ENCODE results near the gene C20orf144.
"Not testable (repeated sequence)": the region's sequence is repeated elsewhere in the genome, so short reads cannot be mapped to it uniquely, and the experiment has no call there.

C20orf144 gene

DNA sequence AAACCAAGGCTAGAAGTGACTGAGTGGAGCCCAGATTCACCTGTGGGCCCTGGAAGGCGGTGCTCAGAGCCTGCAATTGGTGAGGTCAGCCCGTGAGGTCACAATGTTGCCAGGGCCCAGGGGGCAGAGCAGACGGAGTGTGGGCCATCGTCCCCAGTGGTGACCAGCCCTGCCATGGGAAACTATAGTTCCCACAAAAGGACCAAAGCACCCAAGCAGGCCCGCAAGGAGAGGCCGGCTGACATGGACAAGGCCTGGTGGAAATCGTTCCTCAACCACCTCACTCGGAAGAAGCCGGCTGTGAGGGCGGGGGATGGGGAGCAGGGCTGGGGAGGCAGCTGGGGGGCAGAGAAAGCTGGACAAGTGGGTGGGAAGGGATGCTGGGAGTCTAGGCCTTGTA lies at the start of gene C20orf144:
C20orf144 (plus strand) TSS at position 156 of the 400 bp plus-strand sequence; CDS start at position 175, 19 bp downstream.
- DNase-seq (ENCODE audit: low spot score): no peak

DNA sequence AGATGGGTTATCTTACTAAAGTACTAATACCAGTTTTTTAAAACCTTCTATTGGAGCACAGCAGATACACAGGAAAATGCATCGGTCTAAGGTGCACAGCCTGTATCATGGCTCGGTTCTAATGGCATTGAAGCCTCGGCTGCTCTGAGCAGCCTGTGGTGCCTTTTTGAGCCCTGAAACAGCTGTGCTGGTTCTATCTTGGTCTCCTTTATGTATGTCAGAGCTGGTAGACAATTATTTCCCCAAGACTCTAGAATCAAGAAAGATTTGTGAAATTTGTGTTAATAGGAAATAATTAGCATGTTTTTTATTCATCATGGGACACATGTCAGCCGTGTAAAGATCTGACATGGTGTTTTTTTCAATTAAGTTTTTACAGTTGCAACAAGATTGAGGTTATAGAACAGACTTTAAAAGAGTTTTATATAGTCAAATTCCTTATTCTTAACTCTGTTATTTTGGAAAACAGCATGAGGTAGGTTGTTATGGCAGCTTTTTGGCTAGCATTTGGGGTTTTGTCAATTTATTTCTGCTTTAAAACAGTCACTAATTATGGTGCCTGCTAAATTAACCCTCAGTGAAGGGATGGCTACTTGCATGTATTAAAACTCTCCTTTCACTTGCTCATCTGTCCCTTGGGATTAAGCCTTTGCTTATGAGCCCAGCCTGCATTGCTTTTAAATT lies 40.3 kb upstream of the C20orf144 start:
- DNase-seq (ENCODE audit: low spot score): no peak

- DNase-seq (ENCODE audit: low spot score): no peak
Observed at GRCh38 chr20:33622705-33623365, 39.3 kb upstream of the C20orf144 start.

DNA sequence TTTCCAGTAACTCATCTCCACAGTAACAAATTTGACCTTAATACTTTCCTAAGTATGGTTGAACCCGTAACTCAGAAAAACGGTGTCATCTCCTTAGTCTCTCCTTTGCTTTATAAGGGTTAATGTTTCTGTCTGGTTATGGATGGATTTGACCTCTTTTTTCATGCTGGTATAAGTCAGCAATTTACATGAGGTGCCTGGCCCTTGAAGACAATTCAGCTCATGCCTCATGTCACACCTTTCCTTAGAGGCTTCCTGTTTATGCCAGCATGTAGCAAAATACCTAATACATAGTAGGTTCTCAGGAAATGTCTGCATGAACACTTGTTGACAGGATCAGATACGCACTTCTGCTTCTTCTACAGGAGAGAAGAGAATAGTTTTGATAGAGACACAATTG lies 37.7 kb upstream of the C20orf144 start:
- no peak for DNase-seq (ENCODE audit: low spot score)

DNA sequence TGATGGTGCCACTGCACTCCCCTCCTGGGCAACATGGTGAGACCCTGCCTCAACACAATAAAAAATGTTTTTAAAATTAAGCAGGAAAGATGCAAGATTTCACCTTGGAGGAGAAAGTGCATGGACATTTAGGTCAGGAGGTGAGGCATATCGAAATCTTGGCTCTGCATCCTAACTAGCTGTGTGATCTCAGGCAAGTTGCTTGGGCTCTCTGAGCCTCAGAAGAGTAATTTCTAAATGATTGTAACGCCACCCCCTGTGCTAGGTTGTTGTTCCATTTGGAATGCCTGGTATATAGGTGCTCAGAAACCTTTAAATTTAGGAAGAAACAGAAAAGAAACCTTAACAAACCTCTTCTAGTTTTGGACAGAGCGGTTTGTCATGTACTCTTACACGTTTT lies 35.9 kb upstream of the C20orf144 start:
- DNase-seq (ENCODE audit: low spot score): no peak

DNA sequence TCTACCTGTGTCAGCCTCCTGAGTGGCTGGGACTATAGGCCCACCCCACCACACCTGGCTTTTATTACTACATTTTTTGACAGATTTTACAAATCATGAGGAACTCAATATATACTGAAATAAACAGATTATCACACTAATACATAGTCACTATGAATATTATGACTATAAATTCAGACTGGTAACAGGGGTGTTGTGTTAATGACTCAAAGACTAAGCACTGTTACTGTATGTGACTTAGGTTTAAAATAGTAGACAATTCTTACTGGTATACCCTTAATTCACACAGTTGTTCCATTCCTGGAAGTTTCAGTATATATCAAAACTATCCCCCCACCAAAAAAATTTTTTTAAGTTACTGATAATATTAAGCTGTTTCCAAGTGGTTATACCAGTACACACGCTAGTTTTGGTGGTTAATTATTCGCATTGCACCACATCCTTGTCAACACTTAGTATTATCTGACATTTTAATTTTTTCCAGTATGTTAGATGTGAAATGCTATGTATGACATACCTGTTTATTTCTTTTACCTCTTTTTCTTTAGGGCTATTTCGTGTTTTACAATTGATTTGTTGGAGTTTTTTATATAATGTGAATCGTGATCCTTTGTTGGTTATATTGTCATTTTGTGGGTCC lies 34.4 kb upstream of the C20orf144 start:
- DNase-seq (ENCODE audit: low spot score): no peak

DNA sequence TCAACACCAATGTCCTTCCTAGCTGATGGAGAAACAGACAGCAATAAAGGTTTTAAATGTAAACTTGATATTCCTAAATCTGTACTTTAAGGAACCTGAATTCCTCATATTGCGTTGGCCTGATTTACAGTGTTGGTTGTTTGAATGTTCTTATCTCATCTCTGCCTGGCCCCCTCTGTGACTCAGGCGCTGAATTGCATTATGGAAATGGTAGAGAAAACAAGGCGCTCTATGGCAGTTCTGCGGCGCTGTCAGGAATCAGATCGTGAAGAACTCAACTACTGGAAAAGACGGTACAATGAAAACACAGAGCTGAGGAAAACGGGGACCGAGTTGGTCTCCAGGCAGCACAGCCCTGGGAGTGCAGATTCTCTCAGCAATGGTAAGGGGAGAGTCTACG lies 32.6 kb upstream of the C20orf144 start:
- no peak for DNase-seq (ENCODE audit: low spot score)

GRCh38 chr20:33629979-33630378 lies 32.1 kb upstream of the C20orf144 start:
- DNase-seq (ENCODE audit: low spot score): no peak

- DNase-seq (ENCODE audit: low spot score): no peak
Observed at GRCh38 chr20:33630507-33630906, 31.6 kb upstream of the C20orf144 start.

- not testable (repeated sequence) for DNase-seq (ENCODE audit: low spot score)
Observed at GRCh38 chr20:33631910-33632309, 30.2 kb upstream of the C20orf144 start.

- DNase-seq (ENCODE audit: low spot score): no peak
Observed at GRCh38 chr20:33635341-33635740, 26.8 kb upstream of the C20orf144 start.

DNA sequence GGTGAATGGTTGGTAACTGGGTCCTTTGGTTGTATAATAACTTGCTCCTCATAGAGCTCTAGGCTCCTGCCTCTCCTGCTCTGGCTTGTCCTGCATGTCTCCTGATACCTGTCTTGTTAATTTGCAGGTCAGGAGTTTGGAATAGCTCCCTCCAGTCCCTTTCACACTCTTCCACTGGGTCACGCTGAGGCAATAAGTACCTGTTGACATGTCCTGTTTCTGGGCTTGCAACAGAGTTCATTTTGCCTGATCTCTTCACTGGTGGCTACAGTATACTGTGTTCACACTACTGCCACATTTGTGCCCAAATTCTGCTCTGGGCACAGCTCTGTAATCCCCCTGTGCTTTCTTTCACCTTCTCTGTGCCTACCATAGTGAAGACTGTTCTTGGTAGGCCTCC lies 25.4 kb upstream of the C20orf144 start:
- no peak for DNase-seq (ENCODE audit: low spot score)

DNA sequence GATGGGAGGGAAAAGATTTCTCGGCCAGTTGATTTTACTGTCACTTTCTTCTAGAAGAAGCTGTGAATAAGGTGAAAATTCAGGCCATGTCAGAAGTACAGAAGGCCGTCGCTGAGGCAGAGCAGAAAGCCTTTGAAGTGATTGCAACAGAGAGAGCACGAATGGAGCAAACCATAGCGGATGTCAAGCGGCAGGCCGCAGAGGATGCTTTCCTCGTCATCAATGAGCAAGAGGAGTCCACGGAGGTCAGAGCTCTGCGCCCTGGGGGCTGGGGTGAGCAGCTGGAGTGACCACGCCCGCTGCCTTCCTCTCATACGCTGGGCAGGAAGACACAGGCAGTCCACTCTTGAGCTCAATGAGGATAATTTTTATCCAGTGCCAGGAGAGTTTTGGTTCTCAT lies 21.8 kb upstream of the C20orf144 start:
- no peak for DNase-seq (ENCODE audit: low spot score)

DNA sequence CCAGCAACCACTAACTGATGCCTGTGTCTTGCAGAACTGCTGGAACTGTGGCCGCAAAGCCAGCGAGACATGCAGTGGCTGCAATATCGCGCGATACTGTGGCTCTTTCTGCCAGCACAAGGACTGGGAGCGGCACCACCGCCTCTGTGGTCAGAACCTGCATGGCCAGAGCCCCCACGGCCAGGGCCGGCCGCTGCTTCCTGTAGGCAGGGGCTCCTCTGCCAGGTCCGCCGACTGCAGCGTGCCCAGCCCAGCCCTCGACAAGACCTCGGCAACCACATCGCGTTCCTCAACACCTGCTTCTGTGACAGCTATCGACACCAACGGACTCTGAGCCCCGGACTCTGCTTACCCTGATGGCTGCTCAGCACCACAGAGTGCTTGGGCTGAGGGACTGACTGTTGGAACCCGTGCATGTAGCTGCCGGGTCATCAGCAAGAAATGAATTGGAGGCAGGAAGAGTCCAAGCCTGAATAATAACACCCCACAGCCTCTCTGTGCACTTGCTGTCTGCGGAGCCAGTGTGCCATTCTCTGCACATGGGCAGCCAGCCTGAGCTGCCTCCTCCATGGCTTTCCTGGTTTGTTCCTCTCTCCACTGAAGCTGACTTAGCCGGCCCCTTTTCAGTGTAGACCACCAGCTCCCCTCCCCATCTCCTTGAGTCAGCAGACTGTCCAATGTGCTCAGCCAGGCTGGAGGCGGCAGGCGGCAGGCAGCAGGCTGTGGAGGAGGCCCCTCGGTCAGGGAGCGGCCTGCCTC lies 17.6 kb upstream of the C20orf144 start:
- DNase-seq (ENCODE audit: low spot score): no peak

- DNase-seq (ENCODE audit: low spot score): no peak
Observed at GRCh38 chr20:33645072-33645358, 17.1 kb upstream of the C20orf144 start.

DNA sequence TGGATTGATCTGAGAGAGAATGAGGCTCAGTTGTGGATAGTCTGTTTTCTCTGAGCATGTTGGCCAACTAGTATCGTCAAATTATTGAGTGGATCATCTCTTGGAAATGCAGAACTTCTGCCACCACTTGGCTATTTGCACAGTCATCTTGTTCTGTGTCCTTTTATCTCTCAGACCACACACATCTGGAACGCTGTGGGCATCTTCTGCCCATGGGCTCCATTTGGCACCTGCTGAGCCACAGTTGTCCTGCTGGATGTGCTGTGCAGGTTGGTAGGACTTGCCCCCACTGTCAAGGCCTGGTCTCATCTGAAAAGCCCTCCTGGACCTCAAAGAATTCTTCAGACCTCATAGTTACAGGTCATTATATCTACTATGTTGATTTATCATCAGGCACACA lies 16.7 kb upstream of the C20orf144 start:
- no peak for DNase-seq (ENCODE audit: low spot score)

- no peak for DNase-seq (ENCODE audit: low spot score)
Observed at GRCh38 chr20:33646191-33646590, 15.9 kb upstream of the C20orf144 start.

- peak; percentile 83 for DNase-seq (ENCODE audit: low spot score)
Observed at GRCh38 chr20:33646959-33647602, 15.0 kb upstream of the C20orf144 start.

DNA sequence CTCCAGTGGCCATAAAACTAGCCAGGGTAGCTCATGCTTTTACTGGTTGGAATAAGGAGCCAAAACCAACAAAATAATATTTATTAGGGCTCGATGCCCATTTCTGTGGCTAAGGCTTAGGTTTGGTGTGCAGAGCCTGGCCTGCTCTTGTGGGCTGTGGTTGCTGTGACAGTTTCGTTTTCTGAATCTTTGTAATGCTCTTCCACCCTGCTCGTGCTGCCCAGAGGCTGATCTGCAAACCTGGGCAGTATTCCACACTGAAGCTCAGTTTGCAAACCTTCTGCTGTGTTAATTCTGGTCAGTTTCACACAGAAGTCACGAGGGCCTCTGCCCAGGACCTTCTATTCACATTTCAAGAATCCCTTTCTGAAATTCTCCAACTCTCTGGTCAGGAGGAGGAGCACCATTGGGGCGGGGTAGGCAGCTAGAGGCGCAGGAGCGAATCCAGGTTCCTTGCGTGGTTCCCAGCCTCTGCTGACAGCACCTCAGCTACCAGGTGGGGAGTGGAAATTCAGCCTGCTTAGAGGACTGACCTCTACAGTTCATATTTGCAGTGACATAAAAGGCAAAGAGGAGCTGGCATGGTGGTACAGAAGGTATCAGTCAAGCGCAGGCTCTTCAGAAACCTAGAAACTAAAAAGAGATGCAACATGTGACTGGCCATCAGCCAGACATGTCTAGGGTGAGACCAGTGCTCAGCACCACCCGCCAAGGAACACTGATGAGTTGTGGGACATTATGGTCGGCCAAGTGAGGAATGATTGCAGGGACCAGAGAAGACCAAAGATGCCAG lies 14.3 kb upstream of the C20orf144 start:
- no peak for DNase-seq (ENCODE audit: low spot score)

DNA sequence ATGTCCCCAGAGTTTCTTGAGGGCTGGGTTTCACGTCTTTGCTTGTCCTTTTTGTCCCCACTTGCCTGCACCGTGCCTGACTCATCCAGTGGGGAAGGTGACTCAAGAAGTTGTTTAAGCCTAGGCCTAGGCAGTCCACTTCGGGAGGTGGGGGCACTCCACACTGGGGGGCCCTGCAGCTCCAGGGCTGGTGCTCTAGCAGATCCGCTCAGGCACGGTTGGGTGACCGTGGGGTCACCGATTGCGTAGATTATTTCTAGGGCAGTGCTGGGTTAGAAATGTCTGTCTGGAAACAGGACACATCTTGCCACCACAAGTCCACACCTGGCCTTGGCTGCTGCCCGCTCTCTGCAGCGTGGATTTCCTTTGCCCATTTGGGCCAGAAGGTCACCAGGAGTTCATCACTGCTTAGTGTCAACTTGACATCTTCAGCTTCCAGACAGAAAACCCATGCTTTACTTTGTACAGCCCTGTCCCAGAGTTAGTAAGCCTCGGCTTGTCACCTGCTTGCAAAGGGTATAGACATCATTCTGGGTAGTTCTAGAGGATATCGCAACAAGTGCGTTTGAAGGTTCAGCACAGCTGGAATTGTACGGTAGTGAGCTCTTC lies 13.6 kb upstream of the C20orf144 start:
- DNase-seq (ENCODE audit: low spot score): no peak

- DNase-seq (ENCODE audit: low spot score): no peak
Observed at GRCh38 chr20:33649201-33649681, 12.9 kb upstream of the C20orf144 start.

Data from iPS-NIHi11 (cell line).